ENCODE results near the gene EPHB1.
"Not testable (repeated sequence)": the region's sequence is repeated elsewhere in the genome, so short reads cannot be mapped to it uniquely, and the experiment has no call there.

The EPHB1 gene

DNA sequence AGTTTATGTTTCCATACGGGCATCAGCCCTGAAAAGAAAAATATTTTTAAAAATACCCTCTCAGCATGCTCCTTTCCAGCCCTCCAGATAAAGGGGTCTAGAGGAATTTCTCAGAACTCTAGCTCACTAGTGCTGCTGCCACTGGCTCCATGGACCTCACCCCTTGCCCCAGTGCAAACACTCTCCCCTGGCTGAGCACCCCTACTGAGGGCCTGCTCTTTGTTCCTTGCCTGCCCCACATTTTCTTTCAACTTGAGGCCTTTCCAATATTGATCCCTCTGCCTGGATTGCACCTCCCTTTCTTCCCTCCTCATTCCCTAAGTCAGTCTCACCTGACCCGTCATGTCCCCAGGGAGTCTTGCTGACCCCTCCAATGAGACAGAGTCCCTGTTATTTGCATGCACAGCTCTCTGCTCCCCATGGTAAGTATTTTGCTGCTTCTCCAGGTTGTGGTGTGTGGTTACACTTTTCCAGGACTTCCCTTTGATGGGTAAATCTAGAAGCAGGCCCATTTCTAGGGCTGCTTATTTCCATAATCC lies 196.5 kb downstream of the EPHB1 start:
- Histone ChIP-seq H3K36me3 (ENCODE audit: insufficient read depth, insufficient read length, low read length) (no peaks in the 10 kb centered on the region), H3K9ac (ENCODE audit: insufficient read length, low read depth) (no peak overlapping the region), H3K9me3 (ENCODE audit: insufficient read depth, low read length) (no peaks in the 10 kb centered on the region), H3K4me1 (ENCODE audit: insufficient read depth, insufficient read length) (peaks cover 4% of the 10 kb centered on the region), H3K27me3 (ENCODE audit: insufficient read depth, insufficient read length) (no peaks in the 10 kb centered on the region), H3K4me3 (ENCODE audit: insufficient read length, low read depth) (no peak overlapping the region)
- TF ChIP-seq ZNF274 (IDR thresholded peaks at IDR 0.05; ENCODE audit: low read depth, low read length): no peak
- TF ChIP-seq SUZ12 (IDR thresholded peaks at IDR 0.05; ENCODE audit: extremely low read depth, insufficient read depth, insufficient read length): no peak
- TF ChIP-seq YY1 (IDR thresholded peaks at IDR 0.05; ENCODE audit: insufficient read depth, insufficient read length): no peak
- no peak for DNase-seq (ENCODE audit: low read depth, low spot score)

DNA sequence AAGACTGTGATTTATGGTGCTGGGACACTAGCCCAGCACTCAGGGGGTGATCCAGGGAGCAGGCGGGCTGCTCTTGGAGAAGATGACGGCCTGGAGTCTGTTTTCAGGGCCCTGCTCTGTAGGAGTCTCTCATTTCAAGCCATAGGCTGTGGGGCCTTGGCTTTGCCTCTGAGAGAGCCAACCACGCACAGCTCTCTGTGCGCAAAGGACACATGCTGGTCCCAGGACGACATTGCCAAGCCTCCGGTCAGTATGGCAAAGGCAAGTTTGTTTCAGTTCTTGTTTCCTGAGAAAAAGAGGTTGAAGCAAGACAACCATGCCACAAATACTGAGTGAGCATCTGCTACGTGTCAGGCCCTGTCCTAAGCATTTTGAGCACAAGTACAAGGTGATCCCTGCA lies 197.1 kb downstream of the EPHB1 start:
- H3K9ac ChIP-seq (ENCODE audit: insufficient read length, low read depth): peak overlapping the region; percentile 5
- DNase-seq (ENCODE audit: low read depth, low spot score): no peak
- TF ChIP-seq SUZ12 (IDR thresholded peaks at IDR 0.05; ENCODE audit: extremely low read depth, insufficient read depth, insufficient read length): no peak
- no peak for TF ChIP-seq ZNF274 (IDR thresholded peaks at IDR 0.05; ENCODE audit: low read depth, low read length)
- no peak for TF ChIP-seq YY1 (IDR thresholded peaks at IDR 0.05; ENCODE audit: insufficient read depth, insufficient read length)

DNA sequence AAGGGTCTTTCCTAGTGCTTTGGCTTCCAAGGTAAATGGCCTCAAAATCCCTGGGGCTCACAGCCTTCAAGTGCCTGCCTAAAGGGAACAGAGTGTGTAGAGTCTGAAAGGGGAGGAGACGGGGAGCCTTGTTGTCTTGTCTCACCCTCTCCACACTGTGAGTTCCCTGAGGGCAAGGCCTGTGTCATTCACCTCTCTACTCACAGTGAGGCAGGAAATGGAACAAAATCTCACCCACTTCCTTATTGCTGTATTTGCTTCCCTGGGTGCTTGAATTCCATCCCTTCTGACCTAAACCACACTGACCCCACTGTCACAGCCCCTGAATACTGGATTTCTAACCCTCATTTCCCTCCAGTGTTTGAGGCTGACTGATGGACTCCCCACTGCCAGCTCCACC lies 197.5 kb downstream of the EPHB1 start:
- DNase-seq (ENCODE audit: low read depth, low spot score): no peak
- Histone ChIP-seq H3K4me3 (ENCODE audit: insufficient read length, low read depth) (no peak overlapping the region), H3K4me1 (ENCODE audit: insufficient read depth, insufficient read length) (peaks cover 4% of the 10 kb centered on the region), H3K36me3 (ENCODE audit: insufficient read depth, insufficient read length, low read length) (no peaks in the 10 kb centered on the region), H3K9me3 (ENCODE audit: insufficient read depth, low read length) (no peaks in the 10 kb centered on the region), H3K27me3 (ENCODE audit: insufficient read depth, insufficient read length) (no peaks in the 10 kb centered on the region), H3K9ac (ENCODE audit: insufficient read length, low read depth) (no peak overlapping the region)
- TF ChIP-seq SUZ12 (IDR thresholded peaks at IDR 0.05; ENCODE audit: extremely low read depth, insufficient read depth, insufficient read length) (no peak), YY1 (IDR thresholded peaks at IDR 0.05; ENCODE audit: insufficient read depth, insufficient read length) (no peak), ZNF274 (IDR thresholded peaks at IDR 0.05; ENCODE audit: low read depth, low read length) (no peak)

More for the DNA sequence above, 197.1 kb downstream of the EPHB1 start:
- H3K9me3 ChIP-seq (ENCODE audit: insufficient read depth, low read length): no peaks in the 10 kb centered on the region
- peaks cover 4% of the 10 kb centered on the region for H3K4me1 ChIP-seq (ENCODE audit: insufficient read depth, insufficient read length)
- H3K27me3 ChIP-seq (ENCODE audit: insufficient read depth, insufficient read length): no peaks in the 10 kb centered on the region
- no peaks in the 10 kb centered on the region for H3K36me3 ChIP-seq (ENCODE audit: insufficient read depth, insufficient read length, low read length)
- no peak overlapping the region for H3K4me3 ChIP-seq (ENCODE audit: insufficient read length, low read depth)

DNA sequence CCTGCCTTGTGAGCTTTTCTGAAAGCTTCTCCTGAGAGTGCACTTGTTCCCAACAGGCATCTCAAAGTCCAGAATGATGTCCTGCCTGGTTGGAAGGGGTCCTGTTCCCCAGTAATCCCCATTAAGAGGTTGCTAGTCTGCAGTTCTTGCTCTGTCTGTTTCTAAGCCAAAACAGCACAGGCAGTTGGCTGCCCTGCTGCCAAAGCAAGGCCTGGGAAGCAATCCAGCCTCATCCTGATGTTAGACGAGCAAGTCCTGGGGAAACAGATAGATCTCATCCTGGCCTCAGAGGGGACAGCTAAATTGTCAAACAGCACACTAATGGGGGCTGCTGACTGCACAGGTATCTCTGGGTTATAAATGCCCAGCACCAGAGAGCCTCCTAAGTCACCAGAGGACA lies 198.0 kb downstream of the EPHB1 start:
- DNase-seq (ENCODE audit: low read depth, low spot score): no peak
- no peak for TF ChIP-seq YY1 (IDR thresholded peaks at IDR 0.05; ENCODE audit: insufficient read depth, insufficient read length)
- no peak for TF ChIP-seq ZNF274 (IDR thresholded peaks at IDR 0.05; ENCODE audit: low read depth, low read length)
- TF ChIP-seq SUZ12 (IDR thresholded peaks at IDR 0.05; ENCODE audit: extremely low read depth, insufficient read depth, insufficient read length): no peak
- Histone ChIP-seq H3K4me1 (ENCODE audit: insufficient read depth, insufficient read length) (peaks cover 4% of the 10 kb centered on the region), H3K36me3 (ENCODE audit: insufficient read depth, insufficient read length, low read length) (no peaks in the 10 kb centered on the region), H3K9me3 (ENCODE audit: insufficient read depth, low read length) (no peaks in the 10 kb centered on the region), H3K27me3 (ENCODE audit: insufficient read depth, insufficient read length) (no peaks in the 10 kb centered on the region), H3K4me3 (ENCODE audit: insufficient read length, low read depth) (no peak overlapping the region), H3K9ac (ENCODE audit: insufficient read length, low read depth) (no peak overlapping the region)

DNA sequence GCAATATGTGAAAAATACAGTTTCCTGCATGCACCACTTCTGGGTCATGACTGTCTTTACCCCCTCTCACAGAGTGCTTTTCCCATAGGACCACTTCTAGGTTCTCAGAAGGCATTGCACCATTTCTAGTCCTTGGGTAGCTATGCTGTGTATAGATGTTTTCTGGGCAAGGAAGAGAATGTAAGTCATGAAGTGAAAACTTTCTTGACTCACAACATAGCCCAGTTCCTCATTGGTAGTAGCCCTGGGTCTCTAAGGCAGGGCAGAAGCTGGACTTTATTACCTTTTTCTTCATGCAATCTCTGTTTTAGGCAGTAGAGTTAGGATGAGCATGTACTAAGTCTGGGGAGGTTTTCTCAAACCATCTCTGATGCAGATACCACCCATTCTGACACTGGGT lies 203.1 kb downstream of the EPHB1 start:
- Histone ChIP-seq H3K9me3 (ENCODE audit: insufficient read depth, low read length) (no peaks in the 10 kb centered on the region), H3K4me1 (ENCODE audit: insufficient read depth, insufficient read length) (no peaks in the 10 kb centered on the region), H3K27me3 (ENCODE audit: insufficient read depth, insufficient read length) (no peaks in the 10 kb centered on the region), H3K9ac (ENCODE audit: insufficient read length, low read depth) (no peak overlapping the region), H3K36me3 (ENCODE audit: insufficient read depth, insufficient read length, low read length) (no peaks in the 10 kb centered on the region), H3K4me3 (ENCODE audit: insufficient read length, low read depth) (no peak overlapping the region)
- no peak for TF ChIP-seq YY1 (IDR thresholded peaks at IDR 0.05; ENCODE audit: insufficient read depth, insufficient read length)
- no peak for TF ChIP-seq ZNF274 (IDR thresholded peaks at IDR 0.05; ENCODE audit: low read depth, low read length)
- no peak for TF ChIP-seq SUZ12 (IDR thresholded peaks at IDR 0.05; ENCODE audit: extremely low read depth, insufficient read depth, insufficient read length)
- no peak for DNase-seq (ENCODE audit: low read depth, low spot score)

DNA sequence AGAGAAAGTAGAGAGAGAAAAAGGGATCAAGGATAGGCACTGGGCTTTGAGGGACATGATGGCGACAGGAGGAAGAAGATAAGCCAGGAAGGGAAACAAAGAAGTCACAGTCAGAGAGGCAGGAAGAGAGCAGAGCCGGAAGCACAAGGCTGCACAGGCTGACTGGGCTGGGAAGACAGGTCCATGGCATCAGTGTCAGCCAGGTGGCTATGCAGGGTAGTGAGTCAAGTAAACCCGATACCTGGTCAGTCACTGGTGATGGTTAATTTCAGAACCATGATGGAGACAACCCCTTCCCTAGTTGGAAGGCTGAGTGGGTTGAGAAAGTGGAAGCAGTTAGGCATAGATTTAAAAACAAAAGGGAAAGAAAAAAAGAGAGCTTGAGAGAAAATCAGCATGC lies 203.8 kb downstream of the EPHB1 start:
- no peak for DNase-seq (ENCODE audit: low read depth, low spot score)
- no peaks in the 10 kb centered on the region for H3K4me1 ChIP-seq (ENCODE audit: insufficient read depth, insufficient read length)
- no peaks in the 10 kb centered on the region for H3K27me3 ChIP-seq (ENCODE audit: insufficient read depth, insufficient read length)
- no peaks in the 10 kb centered on the region for H3K9me3 ChIP-seq (ENCODE audit: insufficient read depth, low read length)
- no peak overlapping the region for H3K9ac ChIP-seq (ENCODE audit: insufficient read length, low read depth)
- no peak for TF ChIP-seq ZNF274 (IDR thresholded peaks at IDR 0.05; ENCODE audit: low read depth, low read length)
- TF ChIP-seq SUZ12 (IDR thresholded peaks at IDR 0.05; ENCODE audit: extremely low read depth, insufficient read depth, insufficient read length): no peak
- no peak for TF ChIP-seq YY1 (IDR thresholded peaks at IDR 0.05; ENCODE audit: insufficient read depth, insufficient read length)
- no peak overlapping the region for H3K4me3 ChIP-seq (ENCODE audit: insufficient read length, low read depth)
- H3K36me3 ChIP-seq (ENCODE audit: insufficient read depth, insufficient read length, low read length): no peaks in the 10 kb centered on the region

DNA sequence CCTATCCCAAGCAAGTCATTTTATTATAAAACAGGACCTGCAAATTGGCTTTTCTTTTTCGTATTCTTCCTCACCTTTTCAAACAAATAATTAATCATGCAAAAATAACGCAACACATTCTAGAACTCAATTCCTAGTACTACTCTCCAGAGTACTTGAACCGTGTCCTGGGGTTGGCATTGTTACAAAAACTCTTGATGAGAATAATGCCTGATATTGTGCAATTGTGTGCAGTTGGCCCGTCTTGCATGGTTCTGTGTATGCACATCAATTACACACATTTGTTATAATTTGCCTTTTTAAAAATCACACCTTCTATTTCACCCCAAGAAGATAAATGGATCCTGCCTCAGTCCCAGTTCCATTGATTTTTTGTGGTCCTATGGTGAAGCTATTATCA lies 205.4 kb downstream of the EPHB1 start:
- Histone ChIP-seq H3K9ac (ENCODE audit: insufficient read length, low read depth) (no peak overlapping the region), H3K27me3 (ENCODE audit: insufficient read depth, insufficient read length) (no peaks in the 10 kb centered on the region), H3K4me1 (ENCODE audit: insufficient read depth, insufficient read length) (no peaks in the 10 kb centered on the region), H3K36me3 (ENCODE audit: insufficient read depth, insufficient read length, low read length) (no peaks in the 10 kb centered on the region), H3K9me3 (ENCODE audit: insufficient read depth, low read length) (no peaks in the 10 kb centered on the region), H3K4me3 (ENCODE audit: insufficient read length, low read depth) (no peak overlapping the region)
- TF ChIP-seq YY1 (IDR thresholded peaks at IDR 0.05; ENCODE audit: insufficient read depth, insufficient read length): no peak
- no peak for TF ChIP-seq ZNF274 (IDR thresholded peaks at IDR 0.05; ENCODE audit: low read depth, low read length)
- TF ChIP-seq SUZ12 (IDR thresholded peaks at IDR 0.05; ENCODE audit: extremely low read depth, insufficient read depth, insufficient read length): no peak
- no peak for DNase-seq (ENCODE audit: low read depth, low spot score)

DNA sequence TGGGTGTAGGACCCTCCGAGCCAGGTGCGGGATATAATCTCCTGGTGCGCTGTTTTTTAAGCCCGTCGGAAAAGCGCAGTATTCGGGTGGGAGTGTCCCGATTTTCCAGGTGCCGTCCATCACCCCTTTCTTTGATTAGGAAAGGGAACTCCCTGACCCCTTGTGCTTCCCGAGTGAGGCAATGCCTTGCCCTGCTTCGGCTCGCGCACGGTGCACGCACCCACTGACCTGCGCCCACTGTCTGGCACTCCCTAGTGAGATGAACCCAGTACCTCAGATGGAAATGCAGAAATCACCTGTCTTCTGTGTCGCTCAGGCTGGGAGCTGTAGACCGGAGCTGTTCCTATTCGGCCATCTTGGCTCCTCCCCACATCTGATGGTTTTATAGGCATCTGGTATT lies 210.6 kb downstream of the EPHB1 start:
- not testable (repeated sequence) for H3K27me3 ChIP-seq (ENCODE audit: insufficient read depth, insufficient read length); H3K36me3 ChIP-seq (ENCODE audit: insufficient read depth, insufficient read length, low read length); H3K4me3 ChIP-seq (ENCODE audit: insufficient read length, low read depth); H3K4me1 ChIP-seq (ENCODE audit: insufficient read depth, insufficient read length); H3K9ac ChIP-seq (ENCODE audit: insufficient read length, low read depth); DNase-seq (ENCODE audit: low read depth, low spot score)
- peaks cover 11% of the 10 kb centered on the region for H3K9me3 ChIP-seq (ENCODE audit: insufficient read depth, low read length)

Measured in NT2/D1 (cell line).